Measurements from ENCODE around the gene TRMT10C.
"Not testable (repeated sequence)": the region's sequence is repeated elsewhere in the genome, so short reads cannot be mapped to it uniquely, and the experiment has no call there.

TRMT10C gene

DNA sequence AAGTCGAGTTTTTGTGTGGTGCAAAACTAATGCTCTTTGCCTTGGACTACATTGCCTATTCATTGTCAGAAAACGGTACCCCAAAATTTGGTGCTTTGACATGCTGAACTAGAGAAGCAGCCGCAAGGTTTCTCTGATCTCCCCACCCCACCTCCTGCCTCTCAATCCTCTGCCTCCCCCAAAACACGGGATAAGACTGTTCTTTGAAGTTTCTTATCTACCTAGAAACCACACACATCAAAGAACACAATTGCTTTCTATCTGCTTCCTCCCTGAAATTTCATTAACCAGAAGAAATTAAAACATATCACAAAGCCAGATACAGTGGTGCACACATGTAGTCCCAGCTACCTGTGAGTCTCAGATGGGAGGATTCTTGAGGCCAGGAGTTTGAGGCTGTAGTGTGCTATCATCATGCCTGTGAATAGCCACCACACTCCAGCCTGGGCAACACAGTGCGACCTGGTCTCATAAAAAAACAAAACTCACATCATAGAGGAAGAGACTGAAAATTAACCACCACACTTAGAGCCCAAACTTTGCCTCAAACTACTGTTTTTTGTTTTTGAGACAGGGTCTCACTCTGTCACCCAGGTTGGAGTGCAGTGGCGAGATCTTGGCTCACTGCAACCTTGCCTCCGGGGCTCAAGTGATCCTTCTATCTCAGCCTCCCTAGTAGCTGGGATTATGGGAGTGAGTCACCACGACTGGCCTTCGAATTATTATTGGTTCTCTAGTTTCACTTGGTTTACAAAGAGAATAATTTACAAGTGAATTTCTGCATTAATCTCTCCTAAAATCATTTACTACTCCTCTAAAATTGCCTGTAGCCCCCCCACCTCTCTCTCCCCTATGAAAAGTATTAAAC, 9.6 kb downstream of the TRMT10C start:
- Histone ChIP-seq H3K9me3 (ENCODE audit: control insufficient read depth, insufficient read depth, low read length) (no peaks in the 10 kb centered on the region), H3K9ac (ENCODE audit: low read depth, low read length) (no peak overlapping the region), H3K36me3 (ENCODE audit: insufficient read depth, low read length) (peaks cover 4% of the 10 kb centered on the region; the same call in 1 of the 2 replicates), H3K4me1 (ENCODE audit: insufficient read depth, low read length) (peaks cover 4% of the 10 kb centered on the region; the same call in 1 of the 2 replicates)

DNA sequence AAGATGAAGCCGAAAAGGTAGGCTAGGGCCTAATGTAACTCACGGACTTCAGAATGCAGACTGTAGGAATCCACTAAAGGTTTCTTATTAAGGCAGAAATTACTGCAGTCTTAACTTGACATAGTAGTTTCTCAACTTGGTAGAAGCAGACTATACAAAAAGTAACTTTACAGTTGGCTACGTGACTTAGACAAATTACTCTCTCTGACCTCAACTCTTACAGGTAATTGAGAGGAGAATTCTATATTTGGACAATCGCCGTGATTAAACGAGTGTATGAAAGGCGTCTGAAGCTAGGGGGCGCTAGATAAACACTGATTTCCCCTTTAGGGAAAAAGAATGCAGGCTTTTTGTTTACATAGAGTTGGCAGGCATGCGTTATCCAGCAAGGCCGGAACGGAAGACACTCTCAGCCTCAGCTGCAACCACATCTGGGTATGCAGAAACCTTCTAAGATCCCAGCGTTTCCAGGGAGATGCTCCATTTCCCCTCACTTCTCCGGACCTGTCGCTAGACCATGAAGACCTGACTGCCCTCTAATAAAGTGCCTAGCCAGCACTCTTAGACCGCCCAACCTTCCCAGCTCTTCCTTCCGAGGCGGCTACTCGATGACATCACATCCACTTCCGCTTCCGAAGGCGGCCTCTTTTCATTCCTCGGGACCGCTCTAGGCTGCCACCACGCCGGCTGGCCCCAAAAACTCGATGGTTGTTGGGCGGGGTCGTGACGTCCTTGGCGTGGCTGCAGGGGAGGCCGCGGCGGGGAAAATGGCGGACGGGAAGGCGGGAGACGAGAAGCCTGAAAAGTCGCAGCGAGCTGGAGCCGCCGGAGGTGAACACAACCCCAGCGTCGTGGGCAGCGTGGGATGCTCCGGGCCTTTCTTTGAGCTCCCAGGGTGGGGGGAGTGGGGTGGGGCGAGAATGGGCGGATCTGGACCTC, 12.1 kb downstream of the TRMT10C start, which contains the start of gene PCNP:
Gene PCNP (plus strand): TSS at position 732 of the 939 bp plus-strand sequence. CDS start 36 bp downstream, at position 768.
- H3K4me1 ChIP-seq (ENCODE audit: insufficient read depth, low read length), result peaks cover 4% of the 10 kb centered on the region; the same call in 1 of the 2 replicates
- H3K9me3 ChIP-seq (ENCODE audit: control insufficient read depth, insufficient read depth, low read length), result no peaks in the 10 kb centered on the region
- peak within 1 kb of the TSS; percentile 88 for H3K9ac ChIP-seq (ENCODE audit: low read depth, low read length)
- no peaks in the 10 kb centered on the region for H3K36me3 ChIP-seq (ENCODE audit: insufficient read depth, low read length)

DNA sequence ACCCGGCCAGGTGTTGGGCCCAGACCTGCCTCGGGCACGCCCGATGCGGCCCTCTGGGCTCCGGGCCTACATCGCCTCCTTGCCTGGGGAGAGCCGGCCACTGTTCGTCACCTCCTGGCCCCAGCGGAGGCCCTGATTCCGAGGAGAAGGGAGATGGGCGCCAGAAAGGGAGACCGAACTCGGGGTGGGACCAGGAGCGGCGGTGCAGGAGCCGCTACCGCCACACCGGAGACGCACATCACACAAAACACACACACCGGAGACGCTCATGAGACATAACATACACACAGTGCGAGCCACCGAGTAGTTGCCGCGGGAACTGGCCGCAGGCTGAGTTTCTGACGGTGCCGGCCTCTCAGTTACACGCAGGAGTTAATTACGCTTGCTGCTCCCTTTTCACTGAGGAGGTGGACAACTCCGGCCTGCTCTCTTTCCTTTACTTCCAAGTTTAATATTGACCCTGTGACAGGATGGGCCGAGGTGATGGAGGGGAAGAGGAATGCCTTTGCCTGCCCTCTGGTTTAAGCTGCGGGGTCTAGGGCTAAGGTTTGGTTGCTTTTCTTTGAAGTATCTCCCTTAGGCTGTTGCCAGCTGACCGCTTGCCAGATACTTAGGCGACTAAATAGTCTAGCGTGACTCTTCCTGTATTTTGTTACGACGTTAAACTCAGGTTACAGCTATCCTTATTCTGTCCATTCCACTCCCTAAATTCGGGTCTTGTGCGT, 12.9 kb downstream of the TRMT10C start:
- peaks cover 4% of the 10 kb centered on the region; the same call in 1 of the 2 replicates for H3K4me1 ChIP-seq (ENCODE audit: insufficient read depth, low read length)
- H3K9ac ChIP-seq (ENCODE audit: low read depth, low read length), result peak overlapping the region; percentile 88
- peaks cover 2% of the 10 kb centered on the region; the same call in 1 of the 2 replicates for H3K36me3 ChIP-seq (ENCODE audit: insufficient read depth, low read length)
- H3K9me3 ChIP-seq (ENCODE audit: control insufficient read depth, insufficient read depth, low read length), result no peaks in the 10 kb centered on the region

DNA sequence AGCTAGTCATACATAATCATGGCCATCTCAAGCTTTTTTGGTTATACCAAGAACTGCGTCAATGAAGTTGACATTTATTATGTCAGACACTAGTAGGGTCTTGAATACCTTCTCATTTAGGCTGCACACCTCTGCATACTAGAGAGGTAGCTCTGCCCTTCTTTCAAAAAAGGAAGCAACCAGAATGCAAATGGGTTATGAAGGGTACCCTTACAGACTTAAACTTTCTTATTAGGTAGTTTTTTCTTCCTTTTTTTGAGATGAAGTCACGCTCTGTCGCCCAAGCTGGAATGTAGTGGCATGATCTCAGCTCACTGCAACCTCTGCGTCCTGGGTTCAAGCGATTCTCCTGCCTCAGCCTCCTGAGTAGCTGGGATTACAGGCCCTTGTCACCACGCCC, 15.6 kb downstream of the TRMT10C start:
- no peak overlapping the region for H3K9ac ChIP-seq (ENCODE audit: low read depth, low read length)

DNA sequence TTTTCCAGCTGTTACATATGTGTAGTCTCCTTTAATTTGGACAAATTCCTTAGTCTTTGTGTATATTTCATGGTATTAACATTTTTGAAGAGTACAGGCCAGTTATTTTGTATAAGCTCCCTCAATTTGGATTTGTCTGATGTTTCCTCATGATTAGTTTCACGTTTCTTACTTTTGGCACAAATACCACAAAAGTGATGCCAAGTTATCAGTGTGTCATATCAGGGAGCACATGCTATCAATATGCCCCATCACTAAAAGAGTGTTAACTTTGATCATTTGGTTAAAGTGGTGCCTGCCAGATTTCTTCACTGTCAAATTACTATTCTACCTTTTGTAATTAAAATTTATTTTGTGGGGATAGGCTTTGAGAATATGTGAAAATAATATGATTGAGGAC, 26.9 kb downstream of the TRMT10C start:
- H3K9me3 ChIP-seq (ENCODE audit: control insufficient read depth, insufficient read depth, low read length), result no peaks in the 10 kb centered on the region
- H3K4me1 ChIP-seq (ENCODE audit: insufficient read depth, low read length), result no peaks in the 10 kb centered on the region
- H3K36me3 ChIP-seq (ENCODE audit: insufficient read depth, low read length), result peaks cover 12% of the 10 kb centered on the region
- H3K9ac ChIP-seq (ENCODE audit: low read depth, low read length), result no peak overlapping the region

More for the DNA sequence above, 15.6 kb downstream of the TRMT10C start:
- Histone ChIP-seq H3K9me3 (ENCODE audit: control insufficient read depth, insufficient read depth, low read length) (no peaks in the 10 kb centered on the region), H3K36me3 (ENCODE audit: insufficient read depth, low read length) (peaks cover 6% of the 10 kb centered on the region; the same call in 1 of the 2 replicates), H3K4me1 (ENCODE audit: insufficient read depth, low read length) (no peaks in the 10 kb centered on the region)

DNA sequence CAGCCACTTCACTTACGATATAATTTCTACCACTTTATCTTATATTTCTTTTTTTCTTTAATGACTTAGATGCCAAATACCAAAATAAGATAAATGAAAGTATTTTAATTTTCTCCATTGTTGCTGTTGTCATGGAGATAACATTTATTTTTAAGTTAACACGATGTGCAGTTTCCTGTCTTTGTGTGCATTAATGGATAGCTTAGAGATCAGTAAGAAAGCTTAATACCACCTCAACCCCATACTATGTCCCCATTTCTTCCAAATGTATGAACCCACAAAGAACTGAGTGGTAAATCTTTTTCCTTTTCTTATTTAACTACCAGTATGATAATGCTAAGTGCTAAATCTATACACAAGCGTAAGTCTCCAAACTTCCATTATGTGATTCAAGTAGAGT, 29.4 kb downstream of the TRMT10C start:
- Histone ChIP-seq H3K36me3 (ENCODE audit: insufficient read depth, low read length) (peaks cover 12% of the 10 kb centered on the region), H3K4me1 (ENCODE audit: insufficient read depth, low read length) (no peaks in the 10 kb centered on the region), H3K9ac (ENCODE audit: low read depth, low read length) (no peak overlapping the region), H3K9me3 (ENCODE audit: control insufficient read depth, insufficient read depth, low read length) (no peaks in the 10 kb centered on the region)

DNA sequence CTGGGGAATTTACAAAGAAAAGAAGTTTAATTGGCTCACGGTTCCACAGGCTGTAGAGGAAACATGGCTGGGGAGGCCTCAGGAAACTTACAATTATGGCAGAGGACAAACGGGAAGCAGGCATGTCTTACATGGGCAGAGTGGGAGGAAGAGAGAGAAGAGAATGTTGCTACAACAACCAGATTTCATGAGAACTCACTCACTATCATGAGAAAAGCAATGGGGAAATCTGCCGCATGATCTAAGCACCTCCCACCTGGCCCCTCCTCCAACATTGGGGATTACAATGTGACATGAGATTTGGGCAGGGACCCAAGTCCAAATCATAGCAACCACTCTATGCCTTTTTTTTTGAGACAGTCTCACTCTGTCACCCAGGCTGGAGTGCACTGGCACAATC, 41.1 kb downstream of the TRMT10C start:
- Histone ChIP-seq H3K9ac (ENCODE audit: low read depth, low read length) (no peak overlapping the region), H3K36me3 (ENCODE audit: insufficient read depth, low read length) (no peaks in the 10 kb centered on the region), H3K9me3 (ENCODE audit: control insufficient read depth, insufficient read depth, low read length) (no peaks in the 10 kb centered on the region), H3K4me1 (ENCODE audit: insufficient read depth, low read length) (no peaks in the 10 kb centered on the region)

DNA sequence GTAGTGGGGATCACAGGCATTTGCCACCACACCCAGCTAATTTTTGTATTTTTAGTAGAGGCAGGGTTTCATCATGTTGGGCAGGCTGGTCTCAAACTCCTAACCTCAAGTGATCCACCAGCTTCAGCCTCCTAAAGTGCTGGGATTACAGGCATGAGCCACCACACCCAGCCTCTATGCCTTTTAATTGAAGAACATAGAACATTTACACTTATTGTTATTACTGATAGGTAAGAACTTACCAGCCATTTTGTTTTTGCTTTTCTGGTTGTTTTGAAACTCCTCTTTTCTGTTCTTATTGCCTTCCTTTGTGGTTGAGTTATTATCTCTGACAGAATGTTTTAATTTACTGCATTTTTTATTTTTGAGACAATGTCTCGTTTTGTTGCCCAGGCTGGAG, 41.5 kb downstream of the TRMT10C start:
- no peaks in the 10 kb centered on the region for H3K36me3 ChIP-seq (ENCODE audit: insufficient read depth, low read length)
- H3K4me1 ChIP-seq (ENCODE audit: insufficient read depth, low read length), result no peaks in the 10 kb centered on the region
- no peak overlapping the region for H3K9ac ChIP-seq (ENCODE audit: low read depth, low read length)
- no peaks in the 10 kb centered on the region for H3K9me3 ChIP-seq (ENCODE audit: control insufficient read depth, insufficient read depth, low read length)

DNA sequence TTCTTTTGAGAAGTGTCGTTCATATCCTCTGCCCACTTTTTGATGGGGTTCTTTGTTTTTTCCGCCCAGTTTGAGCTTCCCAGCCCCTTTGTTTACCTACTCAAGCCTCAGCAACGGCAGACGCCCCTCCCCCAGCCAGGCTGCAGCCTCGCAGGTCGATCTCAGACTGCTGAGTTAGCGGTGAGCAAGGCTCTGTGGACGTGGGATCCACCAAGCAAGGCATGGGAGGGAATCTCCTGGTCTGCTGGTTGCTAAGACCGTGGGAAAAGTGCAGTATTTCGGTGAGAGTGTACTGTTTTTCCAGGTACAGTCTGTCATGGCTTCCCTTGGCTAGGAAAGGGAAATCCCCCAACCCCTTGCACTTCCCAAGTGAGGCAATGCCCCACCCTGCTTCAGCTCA, 43.7 kb downstream of the TRMT10C start:
- not testable (repeated sequence) for H3K9me3 ChIP-seq (ENCODE audit: control insufficient read depth, insufficient read depth, low read length); H3K36me3 ChIP-seq (ENCODE audit: insufficient read depth, low read length); H3K4me1 ChIP-seq (ENCODE audit: insufficient read depth, low read length)
- peak overlapping the region; percentile 41 for H3K9ac ChIP-seq (ENCODE audit: low read depth, low read length)

DNA sequence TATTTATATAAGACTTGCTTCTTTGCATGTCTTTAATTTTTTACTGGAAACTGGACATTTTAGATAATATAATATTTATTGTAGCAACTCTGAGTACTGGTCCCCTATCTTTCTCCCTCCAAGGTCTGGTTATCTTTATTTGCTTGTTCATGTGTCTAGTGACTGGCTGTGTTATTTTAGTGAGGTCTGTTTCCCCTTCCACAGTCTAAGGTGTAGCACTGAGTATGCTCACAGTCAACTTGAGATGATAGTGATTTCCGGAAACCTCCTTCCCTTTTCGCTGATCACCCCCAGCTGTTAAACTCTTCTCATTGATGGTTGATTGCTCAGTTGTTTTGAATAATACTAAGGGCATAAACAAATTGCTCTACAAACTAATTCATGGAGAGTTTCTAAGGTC, 49.4 kb downstream of the TRMT10C start:
- Histone ChIP-seq H3K4me1 (ENCODE audit: insufficient read depth, low read length) (no peaks in the 10 kb centered on the region), H3K9ac (ENCODE audit: low read depth, low read length) (no peak overlapping the region), H3K36me3 (ENCODE audit: insufficient read depth, low read length) (no peaks in the 10 kb centered on the region)

DNA sequence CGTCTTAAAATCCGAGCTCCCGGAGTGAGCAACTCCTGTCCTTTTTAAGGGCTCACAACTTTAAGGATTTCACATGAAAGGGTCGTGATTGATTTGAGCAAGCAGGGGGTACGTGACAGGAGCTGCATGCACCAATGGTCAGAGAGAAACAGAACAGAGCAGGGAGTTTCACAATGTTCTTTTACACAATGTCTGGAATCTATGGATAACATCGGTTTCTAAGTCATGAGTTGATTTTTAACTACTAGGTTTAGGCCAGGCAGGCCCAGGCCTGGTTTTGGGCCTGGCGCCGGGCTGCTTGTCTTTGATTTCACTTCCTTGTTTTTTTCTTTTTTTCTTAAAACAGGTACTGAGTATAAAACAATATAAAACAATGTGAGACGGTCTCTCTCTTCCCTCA, 51.3 kb downstream of the TRMT10C start:
- H3K4me1 ChIP-seq (ENCODE audit: insufficient read depth, low read length); H3K9ac ChIP-seq (ENCODE audit: low read depth, low read length); H3K36me3 ChIP-seq (ENCODE audit: insufficient read depth, low read length); H3K9me3 ChIP-seq (ENCODE audit: control insufficient read depth, insufficient read depth, low read length): not testable (repeated sequence)

More for the DNA sequence above, 49.4 kb downstream of the TRMT10C start:
- H3K9me3 ChIP-seq (ENCODE audit: control insufficient read depth, insufficient read depth, low read length), result no peaks in the 10 kb centered on the region

DNA sequence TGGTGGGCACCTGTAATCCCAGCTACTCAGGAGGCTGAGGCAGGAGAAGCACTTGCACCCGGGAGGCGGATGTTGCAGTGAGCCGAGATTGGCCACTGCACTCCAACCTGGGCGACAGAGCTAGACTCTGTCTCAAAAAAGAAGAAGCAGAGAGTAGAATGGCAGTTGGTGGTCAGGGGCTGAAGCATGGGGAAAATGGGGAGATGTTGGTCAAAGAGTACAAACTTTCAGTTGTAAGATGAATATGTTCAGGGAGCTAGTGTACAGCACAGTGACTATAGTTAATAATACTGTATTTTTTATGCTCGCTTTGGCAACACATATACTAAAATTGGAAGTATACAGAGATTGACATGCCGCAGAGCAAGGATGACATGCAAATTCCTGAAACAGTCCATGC, 53.9 kb downstream of the TRMT10C start:
- no peaks in the 10 kb centered on the region for H3K9me3 ChIP-seq (ENCODE audit: control insufficient read depth, insufficient read depth, low read length)
- no peak overlapping the region for H3K9ac ChIP-seq (ENCODE audit: low read depth, low read length)
- no peaks in the 10 kb centered on the region for H3K36me3 ChIP-seq (ENCODE audit: insufficient read depth, low read length)
- no peaks in the 10 kb centered on the region for H3K4me1 ChIP-seq (ENCODE audit: insufficient read depth, low read length)

Measured in ES-I3 (cell line).